ENCODE results near the gene HSPA6.

The HSPA6 gene

DNA sequence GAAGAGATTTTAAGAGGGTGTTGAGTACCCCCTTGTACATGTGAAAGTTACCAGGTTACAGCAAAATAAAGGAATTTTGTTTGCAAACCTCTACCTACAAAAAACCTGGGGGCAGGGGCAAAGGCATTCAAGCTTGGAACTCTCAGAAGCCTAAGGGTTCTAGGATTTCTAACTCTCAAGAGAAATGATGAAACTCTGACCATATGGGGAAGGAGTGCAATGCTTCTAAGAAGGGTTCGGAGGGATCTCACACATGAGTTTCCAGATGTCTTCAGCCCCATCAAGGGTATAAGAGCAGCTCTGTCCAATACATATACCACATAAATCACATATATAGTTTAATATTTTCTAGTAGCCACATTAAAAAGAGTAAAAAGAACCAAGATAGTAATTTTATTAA, 26.4 kb upstream of the HSPA6 start:
- H3K4me3 ChIP-seq (ENCODE audit: low read depth, low read length), result no peak overlapping the region
- TF ChIP-seq, protein P1, sequence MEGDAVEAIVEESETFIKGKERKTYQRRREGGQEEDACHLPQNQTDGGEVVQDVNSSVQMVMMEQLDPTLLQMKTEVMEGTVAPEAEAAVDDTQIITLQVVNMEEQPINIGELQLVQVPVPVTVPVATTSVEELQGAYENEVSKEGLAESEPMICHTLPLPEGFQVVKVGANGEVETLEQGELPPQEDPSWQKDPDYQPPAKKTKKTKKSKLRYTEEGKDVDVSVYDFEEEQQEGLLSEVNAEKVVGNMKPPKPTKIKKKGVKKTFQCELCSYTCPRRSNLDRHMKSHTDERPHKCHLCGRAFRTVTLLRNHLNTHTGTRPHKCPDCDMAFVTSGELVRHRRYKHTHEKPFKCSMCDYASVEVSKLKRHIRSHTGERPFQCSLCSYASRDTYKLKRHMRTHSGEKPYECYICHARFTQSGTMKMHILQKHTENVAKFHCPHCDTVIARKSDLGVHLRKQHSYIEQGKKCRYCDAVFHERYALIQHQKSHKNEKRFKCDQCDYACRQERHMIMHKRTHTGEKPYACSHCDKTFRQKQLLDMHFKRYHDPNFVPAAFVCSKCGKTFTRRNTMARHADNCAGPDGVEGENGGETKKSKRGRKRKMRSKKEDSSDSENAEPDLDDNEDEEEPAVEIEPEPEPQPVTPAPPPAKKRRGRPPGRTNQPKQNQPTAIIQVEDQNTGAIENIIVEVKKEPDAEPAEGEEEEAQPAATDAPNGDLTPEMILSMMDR (IDR thresholded peaks at IDR 0.05; ENCODE audit: borderline replicate concordance, insufficient read depth, low read depth, low read length), result no peak

DNA sequence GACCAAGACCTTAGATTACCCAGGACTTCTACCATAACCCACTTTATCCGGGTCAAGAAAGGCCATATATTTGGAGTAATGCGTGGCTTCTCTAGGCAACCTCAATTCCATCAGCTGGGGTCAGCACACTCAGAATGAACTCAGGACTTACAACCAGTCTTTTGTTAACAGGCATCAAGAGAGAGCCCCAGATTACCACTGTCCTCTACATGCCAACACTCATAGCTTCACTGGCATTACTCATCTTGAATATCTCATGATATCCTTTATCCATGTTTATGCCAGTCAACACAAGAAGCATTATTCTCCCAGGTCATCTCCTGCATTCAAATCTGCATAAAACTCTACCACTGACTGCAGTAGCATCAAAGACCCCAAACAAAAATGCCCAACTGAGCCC, 25.7 kb upstream of the HSPA6 start:
- TF ChIP-seq, protein P1 (IDR thresholded peaks at IDR 0.05; ENCODE audit: borderline replicate concordance, insufficient read depth, low read depth, low read length), result no peak
- H3K4me3 ChIP-seq (ENCODE audit: low read depth, low read length), result no peak overlapping the region

DNA sequence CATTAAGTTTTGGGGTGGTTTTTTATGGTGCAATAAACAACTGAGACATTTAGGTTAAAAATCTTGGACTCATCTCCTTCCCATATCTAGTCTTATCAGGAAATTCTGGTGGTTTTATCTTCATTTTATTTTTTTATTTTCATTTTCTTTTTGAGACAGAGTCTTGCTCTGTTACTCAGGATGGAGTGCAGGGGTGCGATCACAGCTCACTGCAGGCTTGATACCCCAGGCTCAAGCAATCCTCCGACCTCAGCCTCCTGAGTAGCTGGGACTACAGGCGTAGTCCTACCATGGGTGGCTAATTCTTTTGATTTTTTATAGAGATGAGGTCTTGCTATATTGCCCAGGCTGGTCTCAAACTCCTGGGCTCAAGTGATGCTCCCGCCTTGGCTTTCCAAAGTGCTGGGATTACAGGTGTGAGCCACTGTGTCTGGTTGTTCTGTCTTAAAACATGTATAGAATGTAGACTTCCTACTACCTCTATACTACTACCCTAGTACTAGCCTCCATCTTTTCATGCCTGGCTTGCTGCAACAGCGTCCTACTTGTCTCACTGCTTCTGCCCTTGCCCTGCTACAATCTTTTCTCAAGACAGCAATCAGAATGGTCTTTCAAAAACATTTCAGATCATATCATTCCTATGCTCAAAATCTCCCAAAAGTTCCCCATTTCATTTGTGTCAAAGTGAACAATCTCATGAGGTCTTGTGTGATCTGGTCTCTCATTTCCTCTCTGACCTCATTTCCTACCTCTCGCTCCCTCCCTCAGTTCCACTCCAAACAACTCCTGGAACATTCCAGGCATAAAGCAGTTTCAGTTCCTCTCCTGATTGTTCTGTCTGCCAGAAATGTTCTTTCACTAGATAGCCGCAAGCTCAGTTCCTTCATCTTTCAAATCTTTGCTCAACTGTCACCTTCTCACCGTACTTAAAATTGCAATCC, 25.0 kb upstream of the HSPA6 start:
- TF ChIP-seq, protein P1 (IDR thresholded peaks at IDR 0.05; ENCODE audit: borderline replicate concordance, insufficient read depth, low read depth, low read length), result no peak
- H3K4me3 ChIP-seq (ENCODE audit: low read depth, low read length), result no peak overlapping the region

DNA sequence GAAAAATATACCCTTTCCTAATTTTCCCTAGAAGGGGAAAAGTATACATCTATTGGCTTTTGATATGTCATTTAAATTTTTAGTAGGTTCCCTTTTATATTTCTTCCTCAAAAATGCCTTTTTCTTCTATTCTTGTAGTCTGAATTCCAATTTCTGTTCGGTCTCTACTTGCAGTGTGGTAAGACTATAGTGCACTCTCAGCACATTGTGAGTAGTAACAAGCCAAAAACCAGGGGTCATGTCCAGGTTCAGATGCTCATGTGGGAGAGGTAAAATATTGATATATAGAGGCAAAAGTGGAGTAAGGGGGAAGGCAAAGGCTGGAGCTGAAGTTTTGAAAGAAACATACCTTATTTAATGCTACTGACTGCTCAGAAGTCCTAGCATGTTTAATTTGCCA, 23.1 kb upstream of the HSPA6 start:
- TF ChIP-seq, protein P1 (IDR thresholded peaks at IDR 0.05; ENCODE audit: borderline replicate concordance, insufficient read depth, low read depth, low read length), result no peak
- no peak overlapping the region for H3K4me3 ChIP-seq (ENCODE audit: low read depth, low read length)

DNA sequence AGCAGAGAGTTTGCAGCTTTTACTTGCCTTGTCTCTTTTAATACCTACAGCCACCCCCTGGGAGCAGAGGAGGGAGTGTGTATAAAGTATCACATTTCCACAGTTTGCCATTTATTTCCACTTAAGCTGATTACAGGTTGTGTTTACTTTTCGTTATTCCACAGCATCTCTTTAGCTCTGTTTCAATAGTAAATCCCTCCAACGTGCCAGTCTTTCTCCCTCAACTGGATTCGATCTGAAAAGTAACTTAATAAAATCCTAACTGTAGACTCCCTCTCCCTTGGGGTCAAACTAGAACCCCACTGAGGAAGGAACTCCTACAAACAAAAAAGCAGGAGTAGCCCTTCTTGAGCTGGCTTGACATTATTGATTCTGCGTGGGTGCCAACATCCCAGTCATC, 22.2 kb upstream of the HSPA6 start:
- TF ChIP-seq, protein P1 (IDR thresholded peaks at IDR 0.05; ENCODE audit: borderline replicate concordance, insufficient read depth, low read depth, low read length), result no peak
- no peak overlapping the region for H3K4me3 ChIP-seq (ENCODE audit: low read depth, low read length)

DNA sequence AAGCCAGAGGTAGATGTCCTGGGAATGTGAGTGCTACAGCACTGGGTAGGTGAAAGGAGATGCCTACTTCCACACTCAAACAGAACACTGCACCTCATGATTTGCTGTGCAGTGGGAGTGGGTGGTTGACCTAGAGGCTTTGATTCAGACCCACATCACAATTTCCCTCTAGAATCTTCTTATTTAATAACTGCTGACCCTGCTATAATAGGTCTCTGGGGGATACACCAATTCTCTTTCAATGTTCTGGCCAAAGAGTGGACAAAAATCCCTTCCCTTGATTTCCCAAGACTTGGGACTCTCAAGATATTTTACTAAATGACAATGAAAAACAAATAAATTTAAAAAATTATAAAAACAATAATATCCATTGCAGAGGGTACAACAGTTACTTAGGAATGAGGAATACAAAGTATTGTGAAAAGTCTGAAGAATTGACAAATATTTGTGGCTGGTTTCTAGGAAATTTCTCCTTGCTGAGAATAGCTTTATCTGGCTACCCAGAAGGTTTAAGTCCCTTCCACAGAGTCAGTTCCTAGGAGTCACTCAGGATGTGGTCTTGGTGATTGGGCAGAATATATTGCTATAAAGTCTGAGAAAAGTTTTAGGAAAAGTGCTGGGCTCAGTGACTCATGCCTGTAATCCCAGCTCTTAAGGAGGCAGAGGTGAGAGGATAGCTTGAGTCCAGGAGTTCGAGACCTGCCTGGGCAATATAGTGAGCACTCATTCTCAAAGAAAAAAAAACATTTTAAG, 21.5 kb upstream of the HSPA6 start:
- no peak overlapping the region for H3K4me3 ChIP-seq (ENCODE audit: low read depth, low read length)
- TF ChIP-seq, protein P1 (IDR thresholded peaks at IDR 0.05; ENCODE audit: borderline replicate concordance, insufficient read depth, low read depth, low read length), result no peak
